Adrenal gland (tissue), 12 donors: ENCODE measurements around the gene HLCS. TPM values are rescaled to one million over a fixed set of nuclear protein-coding genes. Genes with fewer than 3 reads are reported as not detected.
"Not testable (repeated sequence)": the region's sequence is repeated elsewhere in the genome, so short reads cannot be mapped to it uniquely, and the experiment has no call there.

Experiments used
- DNase-seq, 7 donors: peaks; one replicate each; pipeline ENCODE4 v3.0.0-alpha.2; 2019 to 2020
- H3K27ac ChIP-seq, 5 donors: fragments of 200-600 bp; sonication (generic) in 4 of 5; 1 replicate in 3 of 5; 2 replicates in 2 of 5; pipeline versions ENCODE4 v1.5.1 to v1.8.0; 2016 to 2020; ENCODE audit warnings: mild to moderate bottlenecking in 1 of 5
- H3K27me3 ChIP-seq: fragments of 200-600 bp; 2 replicates; pipeline ENCODE4 v1.8.0; 2021
- H3K36me3 ChIP-seq, 2 donors: fragments of 200-600 bp; replicated peaks in 1 of 2; 1 replicate in 1 of 2; 2 replicates in 1 of 2; pipeline versions ENCODE4 v1.5.1 to v1.8.0; 2018 to 2022
- H3K4me1 ChIP-seq, 2 donors: fragments of 200-600 bp; replicated peaks in 1 of 2; 1 replicate in 1 of 2; 2 replicates in 1 of 2; pipeline versions ENCODE4 v1.5.1 to v1.8.0; 2018 to 2021
- H3K4me3 ChIP-seq, 4 donors: fragments of 200-600 bp; sonication (generic) in 3 of 4; one replicate each; pipeline ENCODE4 v1.5.1; 2016 to 2018
- H3K9me3 ChIP-seq, 3 donors: fragments of 200-600 bp; sonication (generic) in 1 of 3; replicated peaks in 1 of 3; 1 replicate in 2 of 3; 2 replicates in 1 of 3; pipeline versions ENCODE4 v1.5.1 to v1.8.0; 2016 to 2021
- CTCF ChIP-seq, 6 experiments: fragments of 450-650 bp in 4 of 6; fragments of 200-600 bp in 2 of 6; sonication (generic) in 1 of 6; IDR thresholded peaks; 1 replicate in 5 of 6; 2 replicates in 1 of 6; pipeline versions ENCODE4 v1.5.1 to v1.8.0; 2016 to 2021; ENCODE audit warnings: antibody characterized with exemption in 6 of 6, mild to moderate bottlenecking in 2 of 6, moderate library complexity in 1 of 6
- POLR2A ChIP-seq, 2 donors: fragments of 450-650 bp; IDR thresholded peaks; one replicate each; pipeline ENCODE4 v1.6.1; 2017; ENCODE audit warnings: antibody characterized with exemption in 2 of 2, mild to moderate bottlenecking in 2 of 2, moderate library complexity in 1 of 2
- WGBS, 4 donors: extraction: QIAGEN DNeasy Blood & Tissue Kit in 2 of 4; methylation state at CpG; one replicate each; pipeline versions ENCODE4 v1.1.5 to v1.1.7; 2013 to 2017; 5-methylcytosine and 5-hydroxymethylcytosine counted together
- intact Hi-C, 2 donors: fragments of 100-400 bp; cut with DNase I; formaldehyde crosslinking; loops; one replicate each; pipeline versions ENCODE4 v1.14.1 to v1.15.0; 2022 to 2023
- polyA plus RNA-seq, 3 donors: library from polyadenylated mRNA; stranded (reverse); fragments of 200-250 nt in 2 of 3; fragments of 350-450 nt in 1 of 3; fragmentation: Illumina TruSeq in 1 of 3; extraction: RNeasy Lipid Tissue Mini Kit (QIAGEN cat#74804) in 1 of 3; gene quantifications; one replicate each; pipeline ENCODE4 v1.2.3, GENCODE V29; 2013 to 2014
- total RNA-seq, 9 donors: library from RNA; depleted of rRNA in 4 of 9; stranded (reverse); fragments of >200 nt in 4 of 9; fragments of 120-200 nt in 1 of 9; fragmentation: NEBNext Ultra II Directional in 1 of 9; extraction: Animal tissue kit (Norgen Biotek cat#: 25700) in 1 of 9; gene quantifications; one replicate each; pipeline versions ENCODE4 v1.1.0 to v1.2.4, GENCODE V29; 2013 to 2023
- donor health status: healthy with polysubstance abuse.
- donor health status: Bipolar disorder and iron deficiency.
- donor health status: DM: yes; HTN: yes; CAD: no.
- donor health status: DM: no; HTN: no; CAD: no.
- donor health status: DM: no; HTN: no; CAD: no.
- donor health status: DM: yes; HTN: yes; CAD: no.

Gene HLCS
- total and polyA plus RNA-seq, 12 donors: 4.4 to 34.4 (median 19.8) TPM

GRCh38 chr21:36992671-36993070 is 26.2 kb upstream of the HLCS start:
- peaks cover 0 to 6% of the 10 kb centered on the region in 2 donors for H3K4me1 ChIP-seq
- H3K4me3 ChIP-seq: no peak overlapping the region
- intact Hi-C loops: no loop called here
- TF ChIP-seq CTCF (IDR thresholded peaks at IDR 0.05) (no peak), POLR2A (IDR thresholded peaks at IDR 0.05) (no peak)
- 60 to 74% (median 68%) methylated on average over 6 to 7 of the region's 7 CpGs for WGBS, 4 donors
- H3K27ac ChIP-seq: no peak overlapping the region
- H3K27me3 ChIP-seq: no peaks in the 10 kb centered on the region
- no peaks in the 10 kb centered on the region for H3K36me3 ChIP-seq
- H3K9me3 ChIP-seq: no peaks in the 10 kb centered on the region
- DNase-seq: no peak

DNA sequence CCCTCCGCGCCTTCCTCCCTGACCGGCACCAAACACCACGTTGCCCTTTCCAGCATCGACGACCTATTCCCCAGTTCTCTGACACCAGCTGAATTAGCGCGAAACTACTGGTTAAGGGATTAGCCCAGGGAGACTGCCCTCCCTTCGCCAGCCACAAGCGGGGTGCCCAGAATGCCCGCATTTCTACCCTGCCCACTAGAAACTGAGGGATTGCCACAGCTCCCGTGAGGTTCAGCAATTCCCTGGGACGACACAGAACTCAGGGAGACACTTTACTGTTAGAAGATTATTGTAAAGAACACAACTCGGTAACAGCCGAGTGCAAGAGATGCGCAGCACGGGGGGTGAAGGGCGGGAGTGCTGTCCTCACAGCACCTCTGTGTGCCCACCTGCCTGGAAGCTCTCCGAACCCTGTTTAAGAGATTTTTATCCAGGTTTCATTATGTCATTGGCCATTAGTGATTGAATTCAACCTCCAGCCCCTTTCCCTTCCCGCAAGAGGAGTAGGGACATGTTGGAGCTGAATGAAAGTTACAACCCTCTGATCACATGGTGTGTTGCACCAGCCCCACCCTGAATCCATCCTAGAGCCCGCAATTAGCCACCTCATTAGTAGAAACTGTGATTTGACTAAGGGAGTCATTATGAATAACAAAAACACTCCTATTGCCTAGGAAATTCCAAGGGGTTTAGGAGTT is 24.2 kb upstream of the HLCS start:
- DNase-seq: no peak
- WGBS, 4 donors: 60 to 74% (median 63%) methylated on average over 17 to 21 of the region's 21 CpGs
- TF ChIP-seq CTCF (IDR thresholded peaks at IDR 0.05) (no peak), POLR2A (IDR thresholded peaks at IDR 0.05) (no peak)
- Histone ChIP-seq H3K27ac (peak overlapping the region in 4 of 5 donors; percentile 91 to 99 (median 94)), H3K4me1 (peaks cover 0 to 6% of the 10 kb centered on the region in 2 donors), H3K9me3 (no peaks in the 10 kb centered on the region), H3K4me3 (peak overlapping the region in 2 of 4 donors; percentile 81 to 82), H3K36me3 (no peaks in the 10 kb centered on the region), H3K27me3 (no peaks in the 10 kb centered on the region)
- intact Hi-C loops: no loop called here

- TF ChIP-seq CTCF (IDR thresholded peaks at IDR 0.05): peak; percentile 41 to 98 (median 78)
- peak; percentile 23 to 59 for TF ChIP-seq POLR2A (IDR thresholded peaks at IDR 0.05)
- peak overlapping the region in 2 of 4 donors; percentile 81 to 82 for H3K4me3 ChIP-seq
- peak; percentile 93 to 96 (median 94) for DNase-seq
- intact Hi-C loops: no loop called here
- H3K27me3 ChIP-seq: no peaks in the 10 kb centered on the region
- H3K36me3 ChIP-seq: no peaks in the 10 kb centered on the region
- H3K9me3 ChIP-seq: no peaks in the 10 kb centered on the region
- WGBS, 4 donors: 2 to 12% (median 5%) methylated on average over 10 to 97 of the region's 97 CpGs
- peak overlapping the region; percentile 61 to 99 (median 93) for H3K27ac ChIP-seq
- H3K4me1 ChIP-seq: peaks cover 0 to 6% of the 10 kb centered on the region in 2 donors
These were observed 23.4 kb upstream of the HLCS start for GRCh38 chr21:36989699-36990507.

DNA sequence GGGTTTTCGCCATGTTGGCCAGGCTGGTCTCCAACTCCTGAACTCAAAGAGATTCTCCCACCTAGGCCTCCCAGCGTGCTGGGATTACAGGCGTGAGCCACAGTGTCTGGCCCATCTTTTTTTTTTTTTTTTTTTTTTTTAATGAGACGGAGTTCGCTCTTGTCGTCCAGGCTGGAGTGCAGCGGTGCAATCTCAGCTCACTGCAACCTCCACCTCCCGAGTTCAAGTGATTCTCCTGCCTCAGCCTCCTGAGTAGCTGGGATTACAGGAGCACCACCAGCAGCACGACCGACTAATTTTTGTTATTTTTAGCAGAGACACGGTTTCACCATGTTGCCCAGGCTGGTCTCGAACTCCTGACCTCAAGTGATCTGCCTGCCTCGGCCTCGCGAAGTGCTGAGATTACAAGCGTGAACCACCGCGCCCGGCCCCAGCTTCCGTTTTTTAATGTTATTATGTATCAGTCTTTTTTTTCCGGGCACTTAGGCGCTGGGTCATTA is 22.8 kb upstream of the HLCS start:
- H3K27ac ChIP-seq: peak overlapping the region; percentile 61 to 99 (median 93)
- H3K9me3 ChIP-seq, intact Hi-C loops, H3K36me3 ChIP-seq, H3K4me1 ChIP-seq, H3K27me3 ChIP-seq, DNase-seq: not testable (repeated sequence)
- WGBS, 4 donors: 38 to 41% (median 39%) methylated on average over 21 to 22 of the region's 22 CpGs
- H3K4me3 ChIP-seq: peak overlapping the region in 2 of 4 donors; percentile 81 to 82
